DMS53 treated with DMSO at 0.1 percent for 48 hours (cell line): ENCODE data around the gene HK1.
A peak's percentile ranks its signal among the peaks of the same experiment; 100 is the strongest.

ENCODE experiments used
- DNase-seq: peaks from one replicate; lab custom pipeline; 2025; ENCODE audit not compliant: unreplicated experiment; lab: John Stamatoyannopoulos, UW

The HK1 gene

DNA sequence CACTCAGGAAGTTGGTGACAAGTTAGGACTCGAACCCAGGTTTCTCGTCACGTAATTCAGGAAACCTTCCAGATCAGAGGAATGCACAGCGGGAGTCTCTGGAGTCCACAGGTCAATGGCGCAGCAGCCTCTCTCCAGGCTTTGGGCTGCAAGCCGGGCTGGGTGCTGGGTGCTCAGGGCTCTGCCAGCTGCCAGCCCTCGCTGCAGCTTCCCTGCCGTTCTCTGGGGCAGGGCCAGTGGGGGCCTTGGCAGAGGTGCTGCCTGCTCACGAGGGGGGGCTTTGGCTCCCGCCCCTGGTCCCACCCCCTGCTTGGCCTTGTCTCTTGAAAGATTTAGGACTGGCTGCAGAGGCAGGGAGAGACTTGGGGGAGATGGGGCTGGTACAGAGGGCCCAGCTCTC, 138.4 kb downstream of the HK1 start, which contains the start of gene TACR2:
TSS of gene TACR2 (minus strand) at position 224 of the 400 bp plus-strand sequence. CDS start 595 bp downstream, outside the sequence.
- DNase-seq: no peak

DNA sequence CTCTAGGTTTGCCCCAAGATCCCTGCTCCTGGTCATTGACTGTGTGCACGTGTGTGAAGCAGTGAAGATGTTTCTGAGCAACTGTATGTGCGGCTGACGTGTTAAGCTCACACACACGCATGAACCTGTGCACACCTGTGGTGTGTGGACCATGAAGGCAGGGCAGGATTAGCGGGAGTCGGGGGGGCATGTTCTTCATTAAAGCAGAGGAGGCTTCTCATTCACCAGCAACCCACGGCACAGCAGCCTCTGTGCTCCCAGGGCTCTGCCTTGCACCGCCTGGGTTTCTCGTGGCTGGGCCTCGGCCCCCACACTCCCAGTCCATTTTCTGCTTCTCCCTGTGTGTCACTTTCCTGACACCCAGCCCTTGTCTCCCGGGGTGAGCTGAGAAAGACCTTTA, 139.2 kb downstream of the HK1 start:
- DNase-seq: no peak

DNA sequence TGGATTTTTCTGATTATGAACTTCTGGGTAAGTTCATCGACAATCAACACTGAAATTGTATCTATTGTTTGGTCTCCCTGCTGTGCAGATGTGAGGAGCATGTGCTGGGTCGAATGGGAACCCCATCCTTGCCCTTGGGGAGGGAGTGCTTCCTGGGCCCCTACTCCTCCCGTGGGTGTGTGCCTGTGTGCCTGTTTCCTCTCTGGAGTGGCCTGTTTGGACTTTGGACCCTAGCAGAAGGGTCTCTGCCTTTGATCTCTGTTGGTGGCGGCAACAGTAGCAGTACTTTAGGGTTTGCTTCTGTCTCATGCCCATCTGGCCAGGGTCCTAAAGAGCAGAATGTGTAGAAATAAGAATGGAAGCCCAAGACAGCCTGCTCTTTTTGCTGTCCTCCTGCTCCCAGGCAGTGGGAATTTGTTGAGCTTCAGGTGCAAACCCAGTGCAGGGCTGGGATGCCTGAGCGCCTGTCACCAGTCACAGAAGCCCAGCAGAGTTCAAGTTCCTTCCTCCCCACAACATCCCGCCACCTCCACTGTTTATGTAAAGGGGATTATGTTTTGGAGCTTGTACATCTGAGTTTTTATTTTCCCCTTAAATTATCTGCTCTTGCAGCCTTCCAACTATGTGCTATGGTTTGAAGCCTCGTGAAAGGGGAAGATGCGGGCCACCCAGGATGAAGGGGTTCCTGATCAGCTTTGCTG, 139.9 kb downstream of the HK1 start:
- peak; percentile 35 for DNase-seq

DNA sequence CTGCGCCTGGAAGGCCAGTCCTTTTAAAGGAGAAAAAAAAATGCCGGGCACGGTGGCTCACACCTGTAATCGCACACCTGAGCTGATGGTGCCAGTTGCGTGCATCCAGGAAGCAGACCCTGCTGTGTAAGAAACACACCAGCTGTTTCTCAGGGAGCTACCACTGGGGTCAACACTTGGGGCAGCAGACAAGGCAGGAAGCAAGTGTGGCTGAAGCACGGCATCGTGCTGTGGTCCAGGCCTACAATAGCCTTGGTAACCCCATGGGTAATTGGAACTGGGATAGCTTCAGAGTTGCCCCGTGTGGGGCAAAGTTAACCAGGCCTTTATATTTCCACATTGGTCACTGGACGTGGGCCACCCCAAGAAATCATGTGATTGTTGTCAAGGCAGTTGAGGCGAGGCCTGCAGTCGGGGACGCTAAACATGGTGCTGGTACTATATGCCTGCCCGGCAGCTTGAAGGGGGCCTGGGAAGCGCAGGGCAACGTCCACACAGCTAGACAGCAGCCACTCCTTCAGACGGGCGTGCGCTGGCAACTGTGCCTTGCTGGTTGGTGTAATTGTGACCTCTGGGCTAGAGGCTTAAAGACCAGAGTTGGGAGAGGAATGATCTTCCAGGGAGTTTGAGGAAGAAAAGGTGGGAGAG, 140.9 kb downstream of the HK1 start:
- no peak for DNase-seq

DNA sequence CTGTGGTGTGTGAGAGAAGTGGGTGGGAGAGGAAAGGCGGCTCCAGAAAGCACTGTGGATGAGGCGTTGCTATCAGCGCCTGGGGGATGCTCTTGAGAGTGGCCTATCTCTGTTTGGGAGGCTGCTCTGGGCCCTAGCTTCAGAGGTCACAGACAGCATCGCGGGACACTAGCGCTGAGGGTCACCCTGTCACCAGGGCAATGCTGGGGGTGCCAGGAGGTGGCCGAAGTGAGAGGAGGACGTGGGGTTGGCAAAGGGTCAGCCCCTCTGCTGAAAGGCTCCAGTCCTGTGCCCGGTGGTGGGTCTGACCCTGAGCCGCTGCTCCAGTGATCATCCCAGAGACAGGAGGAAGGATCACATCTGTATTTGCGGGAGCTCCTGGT, 141.4 kb downstream of the HK1 start:
- no peak for DNase-seq

DNA sequence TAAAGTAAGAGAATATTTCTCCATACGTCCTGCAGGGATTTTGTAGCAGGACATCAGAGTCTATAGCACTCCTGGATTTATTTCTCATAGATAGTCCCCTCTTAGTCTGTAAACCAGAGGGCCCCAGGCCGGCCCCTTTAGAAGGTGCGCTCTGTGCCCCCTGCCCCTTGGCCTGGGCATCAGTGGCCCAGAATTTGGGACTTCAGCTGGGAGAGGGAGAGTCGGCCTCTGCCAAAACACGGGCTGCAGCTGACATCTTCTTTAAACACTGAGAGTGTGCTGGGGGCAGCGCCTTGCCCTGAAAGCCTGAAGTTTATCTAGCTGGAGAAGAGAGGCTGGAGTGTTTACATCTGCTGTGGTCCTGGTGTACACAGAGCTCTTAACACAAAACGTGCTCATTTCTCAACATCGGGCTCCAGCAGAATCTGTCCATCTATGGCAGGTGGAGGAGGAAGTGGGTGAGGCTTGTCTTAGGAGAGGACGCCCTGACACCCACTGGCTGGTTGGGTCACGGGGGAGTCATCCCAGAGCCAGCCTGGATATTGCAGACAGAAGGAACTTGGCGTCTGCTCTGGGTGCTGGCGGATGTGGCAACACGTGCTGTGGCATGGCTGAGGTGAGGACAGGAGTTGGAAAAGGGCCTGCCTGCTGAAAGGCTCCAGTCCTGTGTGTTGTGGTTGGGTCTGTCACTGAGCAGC, 143.5 kb downstream of the HK1 start:
- DNase-seq: peak; percentile 97

DNA sequence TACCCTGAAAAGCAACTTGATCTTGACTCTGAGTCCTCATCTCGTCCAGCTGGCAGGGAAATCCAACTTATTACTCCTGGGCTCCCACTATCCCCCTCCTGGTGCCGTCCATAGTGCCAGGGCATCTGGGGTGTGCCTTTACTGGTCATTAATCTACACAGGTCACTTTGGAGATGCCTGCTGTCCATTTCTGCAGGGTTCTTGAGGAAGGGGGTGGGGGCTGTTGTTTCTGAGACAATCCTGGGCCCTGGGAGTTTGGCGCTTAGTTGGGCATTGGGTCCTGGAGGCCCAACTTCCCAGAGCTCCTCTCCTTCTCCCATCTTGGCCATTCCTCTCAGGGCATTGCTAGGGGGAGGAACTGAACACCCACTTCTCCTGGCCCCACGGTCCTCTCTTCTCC, 144.4 kb downstream of the HK1 start:
- no peak for DNase-seq

DNA sequence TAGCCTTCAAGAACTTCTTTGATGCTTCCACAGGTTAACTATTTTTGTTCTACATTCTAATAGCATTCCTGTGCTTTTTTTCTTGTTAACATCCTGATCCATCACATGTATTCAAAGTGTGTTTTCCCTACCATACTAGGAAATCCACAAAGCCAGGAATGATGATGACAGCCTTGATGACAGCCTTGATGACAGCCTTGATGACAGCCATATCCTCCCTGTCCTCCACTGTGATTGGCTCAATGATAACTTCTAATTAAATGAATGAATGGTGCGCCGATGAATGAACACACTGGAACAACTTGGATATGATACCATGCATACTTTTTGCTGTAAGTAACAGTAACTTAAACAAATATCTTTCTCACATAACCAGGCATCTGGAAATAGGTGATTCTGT, 146.7 kb downstream of the HK1 start:
- DNase-seq: no peak

DNA sequence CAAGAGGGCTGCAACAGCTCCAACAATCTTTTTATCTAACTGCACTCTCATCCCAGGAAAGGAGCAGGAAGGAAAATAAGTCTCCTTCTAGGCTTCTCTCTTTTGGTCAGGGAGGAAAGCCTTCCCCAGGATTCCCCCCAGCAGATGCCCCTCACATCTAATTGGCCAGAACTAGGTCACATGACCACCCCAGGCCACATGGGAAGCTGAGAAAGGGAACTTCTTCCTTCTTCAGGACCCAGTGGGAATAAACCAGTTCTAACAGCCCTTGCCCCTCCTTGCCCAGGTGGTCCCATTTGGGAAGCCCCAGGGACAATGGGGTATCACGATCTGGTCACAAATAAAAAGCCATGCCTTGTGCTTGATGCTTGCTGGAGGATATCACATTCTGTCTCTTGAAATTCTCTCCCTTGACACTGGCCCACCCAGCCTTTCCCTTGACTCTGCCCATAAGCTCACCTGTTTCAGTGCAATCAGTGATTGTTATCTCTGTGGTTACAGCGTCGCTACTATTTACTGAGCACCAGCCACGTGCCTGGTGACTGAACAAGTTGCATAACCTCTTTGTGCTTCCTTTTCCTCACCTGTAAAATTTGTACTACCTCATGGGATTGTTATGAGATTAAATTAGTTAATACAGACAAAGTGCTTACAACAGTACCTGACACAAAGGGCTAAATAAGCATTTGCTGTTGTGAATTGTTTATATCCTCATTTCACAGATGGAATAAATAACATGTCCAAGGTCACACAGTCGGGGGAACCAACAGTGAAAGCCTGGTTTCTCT, 147.4 kb downstream of the HK1 start:
- DNase-seq: no peak

DNA sequence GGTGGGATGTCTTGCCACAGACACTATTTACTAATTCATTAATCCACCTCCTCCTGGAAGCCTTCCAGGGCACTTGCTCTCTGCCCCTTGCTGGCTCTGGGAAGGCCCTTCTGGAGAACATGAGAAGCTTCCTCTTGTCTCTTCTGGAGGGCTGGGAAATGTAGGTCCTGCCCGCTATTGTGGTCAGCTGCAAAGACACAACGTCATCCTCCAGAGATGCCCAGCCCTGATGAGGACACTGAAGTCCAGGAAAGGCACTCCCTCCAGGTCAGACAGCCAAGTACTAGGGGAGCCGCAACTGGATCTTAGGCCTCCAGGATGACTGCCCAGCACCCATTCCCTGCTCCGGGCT, 148.1 kb downstream of the HK1 start:
- DNase-seq: no peak

DNA sequence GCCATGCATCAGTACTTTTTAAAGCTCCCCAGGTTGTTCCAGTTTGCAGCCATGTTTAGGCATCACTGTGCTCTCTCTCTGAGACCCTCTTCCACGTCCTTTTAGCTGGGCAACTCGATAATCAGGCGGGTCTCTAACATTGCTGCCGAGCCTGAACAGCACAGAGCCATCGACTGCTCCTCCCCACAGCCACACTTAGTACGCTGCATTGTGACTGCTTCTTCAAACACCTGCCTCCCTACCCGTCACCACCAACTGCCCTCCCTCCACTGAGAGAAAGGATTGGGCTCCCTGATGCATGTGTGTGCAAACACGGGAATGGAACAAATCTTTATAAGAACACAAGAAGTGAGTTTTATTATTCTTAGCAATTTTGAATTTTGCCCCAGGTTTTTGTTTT, 149.9 kb downstream of the HK1 start:
- DNase-seq: peak; percentile 46

DNA sequence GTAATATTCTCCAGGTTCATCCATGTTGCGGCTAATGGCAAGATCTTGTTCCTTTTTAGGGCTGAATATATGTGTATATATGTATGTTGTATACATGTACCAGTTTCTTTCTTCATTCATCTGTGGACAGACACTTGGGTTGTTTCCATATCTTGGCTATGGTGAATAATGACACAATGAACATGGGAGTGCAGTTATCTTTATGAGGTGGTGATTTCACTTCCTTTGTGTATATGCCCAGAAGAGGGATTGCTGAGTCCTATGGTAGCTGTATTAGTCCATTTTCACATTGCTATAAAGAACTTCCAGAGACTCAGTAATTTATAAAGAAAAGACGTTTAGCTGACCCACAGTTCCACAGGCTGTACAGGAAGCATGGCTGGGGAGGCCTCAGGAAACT, 155.9 kb downstream of the HK1 start:
- no peak for DNase-seq

DNA sequence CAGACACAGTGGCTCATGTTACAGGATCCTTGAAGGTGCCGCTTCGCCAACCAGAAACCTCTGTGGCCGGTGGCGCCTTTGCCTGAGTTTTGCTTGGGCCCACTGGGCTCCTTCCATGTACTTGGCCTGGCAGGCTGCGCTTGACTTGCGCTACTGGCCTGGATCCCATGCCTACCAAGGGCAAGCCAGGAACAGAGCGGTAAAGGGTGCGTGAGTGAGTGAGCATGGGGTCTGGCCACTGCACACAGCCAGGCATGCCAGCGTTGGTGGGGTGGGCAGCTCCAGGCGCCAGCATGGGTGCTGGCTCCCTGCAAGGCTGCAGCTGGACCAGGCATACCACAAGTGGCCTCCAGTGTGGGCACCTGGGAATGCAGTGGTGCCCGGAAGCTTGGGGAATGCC, 156.6 kb downstream of the HK1 start:
- DNase-seq: no peak

DNA sequence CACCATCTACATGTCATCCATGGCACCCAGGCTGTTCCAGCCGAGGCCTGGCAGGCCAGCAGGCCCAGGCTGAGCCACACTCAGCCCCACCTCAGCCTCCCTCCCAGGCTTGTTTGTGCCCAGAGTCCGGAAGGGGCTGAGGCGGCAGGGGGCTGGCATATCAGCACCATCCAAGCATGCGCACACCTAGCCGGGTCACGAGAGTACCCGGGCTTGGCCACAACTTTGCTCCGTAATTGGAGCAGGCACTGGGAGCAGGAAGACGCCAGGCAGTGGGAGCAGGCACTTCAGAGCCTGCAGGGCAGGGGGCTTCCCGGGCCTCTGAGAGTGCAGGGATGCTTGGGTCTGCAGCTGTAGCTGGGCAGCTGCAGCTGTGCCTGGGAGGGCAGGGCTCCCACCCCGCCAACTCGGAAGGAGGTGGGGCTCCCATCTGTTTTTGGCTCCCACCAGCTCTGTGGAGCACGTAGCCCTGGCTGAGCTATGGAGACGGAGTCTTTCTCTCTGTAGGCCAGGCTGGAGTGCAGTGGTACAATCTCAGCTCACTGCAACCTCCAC, 157.7 kb downstream of the HK1 start:
- no peak for DNase-seq

DNA sequence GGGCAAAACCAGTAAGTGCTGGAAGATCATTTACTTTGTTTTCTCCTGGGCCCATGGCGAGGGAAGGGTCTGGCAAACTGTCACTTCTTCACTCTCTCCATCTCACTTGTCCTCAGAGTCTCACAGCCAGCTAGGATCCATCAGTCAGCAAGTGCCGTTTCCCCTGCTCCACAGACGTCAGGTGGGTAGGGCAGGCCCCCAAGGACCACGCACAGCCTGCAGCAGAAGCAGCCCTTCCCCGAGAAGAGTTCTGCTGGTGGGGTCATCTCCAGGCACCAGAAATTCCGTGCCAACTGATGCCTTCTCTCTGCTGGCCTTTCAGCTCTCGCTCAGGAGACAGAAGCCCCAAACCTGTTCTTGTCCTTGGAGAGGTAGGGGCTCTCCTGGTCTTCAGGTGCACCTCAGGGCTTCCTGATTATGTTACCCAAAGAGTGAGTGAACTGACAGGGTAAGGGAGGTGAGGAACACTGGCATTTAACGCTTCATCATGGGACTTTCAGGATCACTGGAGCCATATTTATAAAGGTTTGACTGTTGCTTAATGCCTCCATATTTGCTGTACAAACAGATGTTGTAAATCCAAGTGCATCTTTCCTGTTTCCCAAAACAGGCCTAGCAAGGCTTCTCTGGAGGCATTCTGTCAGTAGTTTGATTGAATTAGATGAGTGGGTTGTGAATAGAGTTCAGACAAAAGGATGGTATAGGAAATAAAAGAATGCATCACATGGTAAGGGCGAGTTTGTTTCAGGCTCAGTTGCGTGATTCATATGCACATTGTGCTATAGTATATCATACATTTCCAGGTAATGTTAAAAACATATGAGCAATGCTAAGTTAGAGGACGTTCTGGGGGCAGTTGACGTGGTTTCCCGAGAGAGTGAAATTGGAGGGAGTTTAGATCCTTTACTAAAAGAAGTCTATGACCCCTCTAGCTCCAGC, 159.3 kb downstream of the HK1 start:
- no peak for DNase-seq

DNA sequence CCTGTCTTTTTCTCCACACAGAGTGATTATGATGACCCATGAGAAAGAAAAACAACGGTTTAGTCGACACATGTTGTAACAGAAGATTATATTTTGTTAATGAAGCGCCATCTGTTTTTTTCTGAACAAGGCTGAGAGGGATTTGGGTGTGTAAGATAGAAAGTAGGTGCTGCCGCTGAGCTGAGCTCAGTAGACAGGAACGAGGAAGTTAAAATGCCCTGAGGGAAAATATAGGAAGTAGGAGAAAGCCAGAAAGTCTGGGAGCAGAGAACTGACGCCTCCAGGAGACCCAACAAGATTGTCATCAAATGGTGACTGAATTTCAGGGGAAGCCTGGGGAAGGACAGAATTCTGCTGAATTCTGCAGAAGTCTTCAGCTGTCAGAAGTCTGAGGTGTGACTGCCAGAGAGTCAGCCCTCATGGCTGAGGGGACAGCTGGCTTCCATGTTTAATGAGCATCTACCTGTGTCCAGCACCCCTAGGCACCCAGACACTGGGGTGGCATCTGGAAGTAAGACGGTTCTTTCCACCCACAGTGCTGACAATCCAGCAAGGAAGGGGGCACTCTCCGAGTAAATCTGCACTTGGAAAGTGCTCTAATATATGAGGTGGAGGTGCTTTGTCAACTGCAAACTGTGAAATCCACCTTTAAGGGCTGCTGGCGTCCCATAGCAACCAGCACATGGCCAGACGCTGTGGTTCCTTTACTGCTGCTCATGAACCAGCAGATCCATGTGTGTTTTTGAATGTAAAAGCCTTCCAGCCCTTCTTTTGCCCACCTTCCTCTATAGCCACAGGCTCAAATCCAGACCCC, 160.4 kb downstream of the HK1 start:
- DNase-seq: peak; percentile 39

DNA sequence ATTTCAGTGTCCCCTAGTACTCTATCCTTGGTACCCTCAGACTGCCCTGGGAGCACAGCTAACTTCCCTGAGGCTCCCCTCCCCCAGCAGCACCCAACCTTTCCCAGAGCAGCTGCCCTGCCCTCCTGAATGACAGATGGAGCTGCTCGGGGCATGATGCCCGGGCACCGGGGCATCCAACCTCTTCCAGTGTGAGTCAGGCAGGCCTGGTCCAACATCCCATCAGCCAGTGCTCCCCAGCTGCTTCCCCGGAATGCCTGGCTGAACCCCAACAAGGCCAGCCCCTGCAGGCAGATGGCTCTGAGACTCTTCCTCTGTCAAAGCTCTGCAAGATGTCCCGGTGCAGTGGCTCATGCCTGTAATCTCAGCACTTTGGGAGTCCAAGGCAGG, 161.0 kb downstream of the HK1 start:
- no peak for DNase-seq

DNA sequence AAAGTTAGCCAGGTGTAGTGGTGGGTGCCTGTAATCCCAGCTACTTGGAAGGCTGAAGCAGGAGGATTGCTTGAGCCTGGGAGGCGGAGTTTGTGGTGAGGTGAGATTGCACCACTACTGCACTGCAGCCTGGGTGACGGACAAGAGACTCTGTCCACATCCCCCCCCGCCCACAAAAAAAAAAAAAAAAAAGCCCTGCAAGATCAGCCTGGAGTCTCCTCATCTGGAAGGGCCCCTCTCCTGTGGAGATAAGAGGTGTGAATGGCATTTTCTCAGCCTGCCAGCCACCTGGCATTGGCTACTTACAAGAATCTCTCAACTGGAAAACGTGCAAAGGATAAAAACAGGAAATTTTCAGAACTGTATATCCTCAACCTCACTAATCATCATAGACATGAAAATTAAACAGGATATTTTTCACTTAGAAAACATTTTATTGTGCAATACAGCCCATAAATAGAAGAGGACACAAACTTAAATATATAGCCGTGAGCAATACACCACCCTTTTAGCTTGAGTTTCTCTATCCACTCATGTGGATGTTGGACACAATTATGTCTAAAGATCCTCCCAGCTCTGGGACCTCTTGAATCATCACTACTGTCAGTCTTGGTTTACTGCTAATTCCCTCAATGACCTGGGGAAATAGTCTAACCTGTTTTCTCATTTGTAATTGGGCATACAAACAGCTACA, 161.7 kb downstream of the HK1 start:
- no peak for DNase-seq

DNA sequence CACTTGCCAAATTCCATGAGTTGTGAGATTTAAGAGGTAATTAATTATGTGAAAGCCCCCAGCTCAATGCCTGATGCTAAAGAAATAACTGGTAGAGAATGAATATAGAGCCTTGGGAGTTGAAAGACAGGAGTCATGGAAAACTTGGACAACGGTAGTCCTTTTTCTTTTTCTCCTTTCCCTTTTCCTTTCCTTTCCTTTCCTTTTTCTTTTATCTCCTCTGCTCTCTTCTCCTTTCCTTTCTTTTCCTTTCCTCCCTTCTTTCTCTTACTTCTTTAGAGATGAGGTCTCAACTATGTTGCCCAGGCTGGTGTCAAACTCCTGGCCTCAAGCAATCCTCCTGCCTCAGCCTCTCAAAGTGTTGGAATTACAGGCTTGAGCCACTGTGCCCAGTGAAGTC, 165.1 kb downstream of the HK1 start:
- DNase-seq: no peak
